Activated CD4-positive, alpha-beta memory T cell treated with anti-CD3 and anti-CD28 coated beads, Interleukin-2, amount 10 ng/mL, durations not matched to agents 7 days and 5 days (primary cell): ENCODE data around the gene SFT2D1. TPM values are rescaled to one million over a fixed set of nuclear protein-coding genes. Genes with fewer than 3 reads are reported as not detected.
A peak's percentile ranks its signal among the peaks of the same experiment; 100 is the strongest.

Experiments
- CTCF ChIA-PET: fragments of 350-600 bp; sonication (Branson Sonifier 250); formaldehyde crosslinking; loops from one replicate; lab custom pipeline; 2021; ENCODE audit warnings: antibody characterized with exemption, inconsistent platforms; lab: Charles Lee
- POLR2A ChIA-PET: fragments of 350-600 bp; sonication (Branson Sonifier 250); formaldehyde crosslinking; loops from one replicate; lab custom pipeline; 2021; ENCODE audit warnings: antibody characterized with exemption; lab: Charles Lee
- DNase-seq: peaks from one replicate; pipeline ENCODE4 v3.0.0-alpha.2; 2020
- H3K27ac Mint-ChIP-seq: one replicate; pipeline ENCODE4 v1.8.0; 2021; ENCODE audit warnings: mild to moderate bottlenecking, mixed read lengths
- H3K27me3 Mint-ChIP-seq: one replicate; pipeline ENCODE4 v1.8.0; 2021; ENCODE audit warnings: mixed read lengths
- H3K36me3 Mint-ChIP-seq: one replicate; pipeline ENCODE4 v1.8.0; 2021; ENCODE audit warnings: low read depth, mixed read lengths
- H3K4me1 Mint-ChIP-seq: one replicate; pipeline ENCODE4 v1.8.0; 2021; ENCODE audit warnings: mixed read lengths
- H3K4me3 Mint-ChIP-seq: one replicate; pipeline ENCODE4 v1.8.0; 2021; ENCODE audit warnings: mild to moderate bottlenecking, mixed read lengths
- H3K9me3 Mint-ChIP-seq: one replicate; pipeline ENCODE4 v1.8.0; 2021; ENCODE audit warnings: mixed read lengths
- total RNA-seq, 2 experiments: library from RNA; stranded (reverse); gene quantifications; one replicate each; pipeline ENCODE4 v1.2.3, GENCODE V29; 2021

Gene SFT2D1
- total RNA-seq, 2 experiments from 2014 or later: 70.0 to 72.0 TPM

DNA sequence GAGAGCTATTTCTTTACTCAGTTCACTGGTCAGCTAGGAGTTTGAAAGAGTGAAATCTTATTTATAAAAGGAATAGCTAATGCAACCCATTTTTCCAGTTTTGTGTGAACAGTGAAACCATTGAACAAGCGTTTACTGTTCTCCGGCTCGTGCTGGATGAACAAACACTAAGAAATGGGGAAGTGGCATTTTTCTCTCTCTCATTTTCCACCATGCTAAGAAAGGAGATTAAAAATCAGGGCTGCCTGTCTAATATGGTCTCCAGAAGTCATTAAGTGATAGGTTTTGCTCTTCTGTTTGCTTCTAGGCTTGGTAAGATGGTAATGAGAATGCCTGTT is 774 bp upstream of the SFT2D1 start:
- Mint-ChIP-seq H3K27me3 (peaks cover 19% of the 10 kb centered on the region), H3K4me1 (peaks cover 14% of the 10 kb centered on the region), H3K4me3 (peak overlapping the region; percentile 86), H3K36me3 (peaks cover 6% of the 10 kb centered on the region), H3K27ac (peak overlapping the region; percentile 17), H3K9me3 (no peaks in the 10 kb centered on the region)
- ChIA-PET CTCF (interaction anchor here (0.9 to 2.0 kb wide), 3 partner anchors 35 to 108 kb away, joined by 3 to 21 read pairs (median 3); no protein-coding TSS in a partner anchor), POLR2A (interaction anchor here (0.7 to 2.6 kb wide), 7 partner anchors 9 to 84 kb away, joined by 3 to 13 read pairs (median 6); partner anchors contain the start of gene PRR18)
- no peak for DNase-seq

GRCh38 chr6:166341977-166342348 is 382 bp downstream of the SFT2D1 start:
- POLR2A ChIA-PET: interaction anchor here (0.7 to 2.6 kb wide), 8 partner anchors 8 to 83 kb away, joined by 3 to 13 read pairs (median 5); partner anchors contain the start of gene PRR18
- peaks cover 6% of the 10 kb centered on the region for H3K36me3 Mint-ChIP-seq
- H3K27me3 Mint-ChIP-seq: peaks cover 10% of the 10 kb centered on the region
- no peak for DNase-seq
- peak overlapping the region; percentile 86 for H3K4me3 Mint-ChIP-seq
- no peaks in the 10 kb centered on the region for H3K9me3 Mint-ChIP-seq
- CTCF ChIA-PET: interaction anchor here (0.8 to 2.0 kb wide), 3 partner anchors 8 to 144 kb away, joined by 3 to 21 read pairs (median 4); no protein-coding TSS in a partner anchor
- peak overlapping the region; percentile 81 for H3K27ac Mint-ChIP-seq
- peaks cover 14% of the 10 kb centered on the region for H3K4me1 Mint-ChIP-seq

DNA sequence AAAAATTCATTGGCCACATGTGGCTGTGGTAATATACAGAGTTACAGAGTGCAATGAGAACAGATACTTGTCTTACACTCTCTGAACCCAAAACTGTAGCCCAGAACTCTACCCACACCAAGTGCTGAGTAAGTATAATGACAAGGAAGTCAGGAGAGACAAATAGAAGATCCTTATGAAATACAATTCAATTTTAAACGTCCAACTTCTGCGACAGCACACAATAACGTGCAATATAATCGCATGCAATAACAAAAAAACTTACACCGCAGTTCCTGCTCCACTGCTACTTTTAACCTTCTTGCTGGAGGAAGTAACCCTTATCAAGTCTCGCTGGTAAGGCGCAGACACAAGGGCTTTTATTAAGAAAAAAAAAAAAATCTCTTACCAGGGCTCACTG is 881 bp downstream of the SFT2D1 start:
- POLR2A ChIA-PET: interaction anchor here (0.7 to 2.6 kb wide), 5 partner anchors 7 to 78 kb away, joined by 3 to 13 read pairs (median 6); partner anchors contain the start of gene PRR18
- Mint-ChIP-seq H3K4me3 (peak overlapping the region; percentile 86), H3K27ac (peak overlapping the region; percentile 81), H3K36me3 (peaks cover 6% of the 10 kb centered on the region), H3K27me3 (peaks cover 10% of the 10 kb centered on the region), H3K9me3 (no peaks in the 10 kb centered on the region), H3K4me1 (peaks cover 14% of the 10 kb centered on the region)
- CTCF ChIA-PET: interaction anchor here (0.8 to 2.0 kb wide), 3 partner anchors 8 to 145 kb away, joined by 3 to 21 read pairs (median 4); no protein-coding TSS in a partner anchor
- DNase-seq: no peak

DNA sequence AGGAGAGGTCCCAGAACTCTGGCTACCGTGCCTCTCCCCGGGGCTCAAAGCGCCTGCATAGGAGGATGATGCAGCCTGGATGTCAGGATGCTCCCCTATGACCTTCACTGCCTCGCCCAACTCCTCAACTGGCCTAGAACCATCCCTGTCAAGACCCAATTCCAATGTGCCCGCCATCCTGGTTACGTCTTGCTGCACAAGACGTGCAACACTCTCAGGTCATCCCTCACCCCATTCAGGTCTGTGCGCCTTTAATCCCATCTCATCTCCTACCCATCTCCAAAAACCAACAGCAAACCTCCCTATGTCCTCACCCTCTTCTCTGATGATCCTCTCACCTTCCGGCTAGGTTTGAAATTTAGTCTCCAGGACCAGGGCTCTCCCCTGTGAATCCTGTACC is 3.5 kb downstream of the SFT2D1 start:
- Mint-ChIP-seq H3K27ac (no peak overlapping the region), H3K36me3 (peaks cover 28% of the 10 kb centered on the region), H3K4me1 (peaks cover 37% of the 10 kb centered on the region), H3K4me3 (no peak overlapping the region), H3K27me3 (no peaks in the 10 kb centered on the region), H3K9me3 (no peaks in the 10 kb centered on the region)
- DNase-seq: no peak
- POLR2A ChIA-PET: no interaction called here
- CTCF ChIA-PET: interaction anchor here (2.2 kb wide), 1 partner anchor 43 kb away, joined by 5 read pairs; no protein-coding TSS in a partner anchor

DNA sequence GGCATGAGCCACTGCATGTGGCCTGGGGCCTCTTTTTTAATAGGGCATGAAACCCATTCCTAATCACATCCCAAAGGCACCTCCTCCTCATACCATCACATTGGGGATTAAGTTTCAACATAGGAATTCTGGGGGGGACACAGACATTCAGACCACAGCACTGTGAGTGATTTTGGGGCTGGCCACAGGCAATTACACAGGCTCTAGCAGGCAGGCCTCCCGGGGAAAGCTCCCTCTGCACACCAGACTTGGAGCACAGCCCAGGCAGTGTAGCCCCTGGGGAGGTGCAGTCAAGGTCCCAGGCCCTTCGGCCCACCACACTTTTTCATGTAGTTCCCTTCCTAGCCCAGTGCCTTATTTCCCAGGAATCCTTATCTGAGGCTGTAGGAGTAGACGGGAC is 5.5 kb downstream of the SFT2D1 start:
- no peak overlapping the region for H3K4me3 Mint-ChIP-seq
- H3K9me3 Mint-ChIP-seq: no peaks in the 10 kb centered on the region
- POLR2A ChIA-PET: no interaction called here
- CTCF ChIA-PET: interaction anchor here (0.7 to 1.5 kb wide), 3 partner anchors 24 to 826 kb away, joined by 3 read pairs; no protein-coding TSS in a partner anchor
- peaks cover 38% of the 10 kb centered on the region for H3K36me3 Mint-ChIP-seq
- no peak for DNase-seq
- no peaks in the 10 kb centered on the region for H3K27me3 Mint-ChIP-seq
- peaks cover 49% of the 10 kb centered on the region for H3K4me1 Mint-ChIP-seq
- no peak overlapping the region for H3K27ac Mint-ChIP-seq

GRCh38 chr6:166335378-166336302 is 6.7 kb downstream of the SFT2D1 start:
- no peak for DNase-seq
- Mint-ChIP-seq H3K36me3 (peaks cover 36% of the 10 kb centered on the region), H3K27me3 (no peaks in the 10 kb centered on the region), H3K27ac (no peak overlapping the region), H3K4me3 (no peak overlapping the region), H3K9me3 (no peaks in the 10 kb centered on the region), H3K4me1 (peaks cover 49% of the 10 kb centered on the region)
- ChIA-PET CTCF (interaction anchor here (0.8 to 1.1 kb wide), 2 partner anchors 22 to 23 kb away, joined by 3 read pairs; no protein-coding TSS in a partner anchor), POLR2A (interaction anchor here (1.6 kb wide), 1 partner anchor 46 kb away, joined by 6 read pairs; no protein-coding TSS in a partner anchor)

- H3K27me3 Mint-ChIP-seq: no peaks in the 10 kb centered on the region
- POLR2A ChIA-PET: interaction anchor here (1.5 to 1.6 kb wide), 2 partner anchors 15 to 47 kb away, joined by 4 to 6 read pairs; no protein-coding TSS in a partner anchor
- H3K9me3 Mint-ChIP-seq: no peaks in the 10 kb centered on the region
- peaks cover 36% of the 10 kb centered on the region for H3K36me3 Mint-ChIP-seq
- DNase-seq: no peak
- CTCF ChIA-PET: interaction anchor here (1.1 to 1.6 kb wide), 2 partner anchors 22 to 46 kb away, joined by 3 to 11 read pairs; no protein-coding TSS in a partner anchor
- H3K4me1 Mint-ChIP-seq: peaks cover 49% of the 10 kb centered on the region
- no peak overlapping the region for H3K4me3 Mint-ChIP-seq
- no peak overlapping the region for H3K27ac Mint-ChIP-seq
These were observed 7.5 kb downstream of the SFT2D1 start for GRCh38 chr6:166334878-166335277.

- H3K36me3 Mint-ChIP-seq: peaks cover 44% of the 10 kb centered on the region
- no peaks in the 10 kb centered on the region for H3K27me3 Mint-ChIP-seq
- CTCF ChIA-PET: interaction anchor here (0.8 to 1.6 kb wide), 5 partner anchors 8 to 209 kb away, joined by 3 to 11 read pairs (median 4); no protein-coding TSS in a partner anchor
- DNase-seq: peak; percentile 62
- peaks cover 51% of the 10 kb centered on the region for H3K4me1 Mint-ChIP-seq
- H3K27ac Mint-ChIP-seq: peak overlapping the region; percentile 55
- peak overlapping the region; percentile 43 for H3K4me3 Mint-ChIP-seq
- POLR2A ChIA-PET: interaction anchor here (1.1 to 1.6 kb wide), 5 partner anchors 9 to 82 kb away, joined by 3 to 13 read pairs (median 4); partner anchors contain the start of gene SFT2D1
- no peaks in the 10 kb centered on the region for H3K9me3 Mint-ChIP-seq
These were observed 9.0 kb downstream of the SFT2D1 start for GRCh38 chr6:166333172-166333995.

DNA sequence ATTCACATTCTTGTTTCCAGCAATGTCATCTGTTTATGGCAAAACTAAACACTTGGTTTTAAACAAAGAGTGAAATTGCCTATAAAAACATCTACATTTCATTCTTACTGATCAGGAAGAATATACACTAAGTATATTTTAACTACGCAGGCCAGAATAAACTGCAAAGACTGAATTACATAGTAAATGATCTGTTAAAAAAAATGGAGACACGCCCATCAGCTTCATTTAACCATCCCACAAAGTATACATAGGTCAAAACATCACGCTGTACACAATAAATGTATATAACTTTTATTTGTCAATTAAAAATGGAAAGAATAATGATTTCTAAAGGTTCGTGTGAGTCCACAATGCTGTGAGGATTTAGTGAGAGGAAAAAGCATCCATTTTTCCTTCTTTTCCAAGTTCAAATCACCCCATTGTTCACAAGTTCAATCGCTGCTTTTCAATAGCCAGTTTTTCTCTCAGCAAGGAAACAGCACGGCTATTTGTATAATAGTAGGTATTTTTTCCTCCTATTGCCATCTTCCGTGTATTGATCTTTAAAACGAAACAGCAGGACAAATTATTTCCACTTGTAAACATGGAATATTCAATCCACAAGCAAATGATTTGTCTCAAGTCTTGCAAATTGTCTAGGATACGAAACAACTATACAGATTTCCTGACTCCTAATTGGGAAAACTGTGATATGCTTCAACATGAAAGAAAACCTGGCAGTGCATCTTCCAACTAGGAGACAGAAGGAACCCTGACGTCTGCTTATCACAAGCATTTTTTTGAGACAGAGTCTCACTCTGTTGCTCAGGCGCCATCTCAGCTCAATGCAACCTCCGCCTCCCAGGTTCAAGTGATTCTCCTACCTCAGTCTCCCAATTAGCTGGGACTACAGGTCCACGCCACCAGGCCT is 10.6 kb downstream of the SFT2D1 start:
- no peak for DNase-seq
- Mint-ChIP-seq H3K27ac (no peak overlapping the region), H3K9me3 (no peaks in the 10 kb centered on the region), H3K36me3 (peaks cover 53% of the 10 kb centered on the region), H3K4me3 (no peak overlapping the region), H3K4me1 (peaks cover 51% of the 10 kb centered on the region), H3K27me3 (no peaks in the 10 kb centered on the region)
- CTCF ChIA-PET: interaction anchor here (1.4 kb wide), 1 partner anchor 50 kb away, joined by 5 read pairs; no protein-coding TSS in a partner anchor
- POLR2A ChIA-PET: no interaction called here

DNA sequence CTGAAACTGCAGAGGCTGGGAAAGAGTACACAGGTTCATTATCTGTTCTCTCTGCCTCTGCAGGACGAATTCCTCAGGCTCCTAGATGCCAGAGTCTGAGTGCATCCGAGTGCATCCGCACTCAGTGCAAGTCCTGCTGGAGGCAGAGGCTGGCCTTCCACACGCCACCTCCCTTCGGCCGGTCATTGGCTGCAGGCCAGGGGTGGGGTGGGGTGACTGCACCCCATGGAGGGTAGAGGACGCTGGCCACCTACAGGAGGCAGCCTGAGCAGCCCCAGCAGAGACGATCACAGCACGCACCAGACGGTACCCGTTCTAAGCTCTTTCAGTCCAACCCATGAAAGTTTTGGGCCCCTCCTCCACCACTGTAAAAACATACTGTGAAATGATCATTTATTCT is 11.7 kb downstream of the SFT2D1 start:
- peaks cover 50% of the 10 kb centered on the region for H3K36me3 Mint-ChIP-seq
- H3K4me3 Mint-ChIP-seq: no peak overlapping the region
- CTCF ChIA-PET: interaction anchor here (1.4 kb wide), 1 partner anchor 51 kb away, joined by 5 read pairs; no protein-coding TSS in a partner anchor
- H3K4me1 Mint-ChIP-seq: peaks cover 46% of the 10 kb centered on the region
- H3K27me3 Mint-ChIP-seq: no peaks in the 10 kb centered on the region
- POLR2A ChIA-PET: no interaction called here
- H3K9me3 Mint-ChIP-seq: no peaks in the 10 kb centered on the region
- no peak overlapping the region for H3K27ac Mint-ChIP-seq
- DNase-seq: no peak

DNA sequence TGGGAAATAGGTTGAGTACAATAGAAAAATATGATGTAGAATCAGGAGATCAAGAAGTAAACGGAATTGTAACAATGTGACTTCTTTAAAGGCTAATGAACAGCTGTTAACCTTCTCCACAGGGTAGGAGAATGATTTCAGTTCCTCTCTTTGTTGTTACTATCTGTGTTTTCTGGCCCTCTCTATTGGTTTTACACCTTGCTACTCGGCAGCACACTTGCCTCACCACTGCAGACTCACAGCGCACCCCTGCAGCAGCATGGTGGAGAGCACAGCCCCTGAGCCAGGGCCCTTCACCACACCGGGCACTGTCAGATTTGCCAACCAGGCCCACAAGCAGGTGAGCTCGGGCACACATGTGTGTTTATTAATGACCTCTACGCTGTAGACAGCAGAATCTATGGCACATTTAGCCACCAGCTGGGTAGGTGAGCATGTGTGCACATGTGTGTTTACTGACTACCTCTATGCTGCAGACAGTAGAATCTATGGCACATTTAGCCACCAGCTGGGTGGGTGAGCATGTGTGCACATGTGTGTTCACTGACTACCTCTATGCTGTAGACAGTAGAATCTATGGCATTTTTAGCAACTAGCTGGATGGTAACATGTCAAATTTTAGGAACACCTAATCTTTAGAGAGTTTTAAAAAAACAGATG is 16.8 kb downstream of the SFT2D1 start:
- H3K27me3 Mint-ChIP-seq: no peaks in the 10 kb centered on the region
- POLR2A ChIA-PET: no interaction called here
- no peaks in the 10 kb centered on the region for H3K9me3 Mint-ChIP-seq
- H3K4me1 Mint-ChIP-seq: peaks cover 2% of the 10 kb centered on the region
- no peak overlapping the region for H3K4me3 Mint-ChIP-seq
- H3K36me3 Mint-ChIP-seq: peaks cover 38% of the 10 kb centered on the region
- no peak for DNase-seq
- no peak overlapping the region for H3K27ac Mint-ChIP-seq
- CTCF ChIA-PET: interaction anchor here (0.9 kb wide), 1 partner anchor 12 kb away, joined by 3 read pairs; no protein-coding TSS in a partner anchor
